Erythroblast (primary cell): Measurements from ENCODE around the gene RBM20.
"Not testable (repeated sequence)": the region's sequence is repeated elsewhere in the genome, so short reads cannot be mapped to it uniquely, and the experiment has no call there.

Source experiments
- DNase-seq, 2 experiments: peaks; one replicate each; lab custom pipeline; 2025; lab: John Stamatoyannopoulos, UW
- GATA1 ChIP-seq: IDR thresholded peaks from 2 replicates; pipeline ENCODE4 v1.6.1; 2011; ENCODE audit warnings: low read depth, mild to moderate bottlenecking, control low read depth, low read length, moderate library complexity
- POLR2A ChIP-seq: IDR thresholded peaks from 2 replicates; pipeline ENCODE4 v1.6.1; 2011; ENCODE audit warnings: mild to moderate bottlenecking, low read length

RBM20 gene

GRCh38 chr10:110700947-110701616 lies 56.9 kb downstream of the RBM20 start:
- TF ChIP-seq GATA1, result no peak
- no peak for TF ChIP-seq POLR2A

GRCh38 chr10:110701617-110701971 lies 57.5 kb downstream of the RBM20 start:
- TF ChIP-seq POLR2A, result no peak
- TF ChIP-seq GATA1, result no peak

More at GRCh38 chr10:110700947-110701616, 56.9 kb downstream of the RBM20 start:
- DNase-seq, result no peak

GRCh38 chr10:110704070-110704469 lies 59.9 kb downstream of the RBM20 start:
- TF ChIP-seq POLR2A (no peak), GATA1 (no peak)
- no peak for DNase-seq

More at GRCh38 chr10:110701617-110701971, 57.5 kb downstream of the RBM20 start:
- DNase-seq, result no peak

GRCh38 chr10:110704906-110705476 lies 60.9 kb downstream of the RBM20 start:
- no peak for TF ChIP-seq POLR2A
- no peak for TF ChIP-seq GATA1
- DNase-seq, result no peak

- DNase-seq, result not testable (repeated sequence)
Observed at GRCh38 chr10:110705596-110705995, 61.5 kb downstream of the RBM20 start.

DNA sequence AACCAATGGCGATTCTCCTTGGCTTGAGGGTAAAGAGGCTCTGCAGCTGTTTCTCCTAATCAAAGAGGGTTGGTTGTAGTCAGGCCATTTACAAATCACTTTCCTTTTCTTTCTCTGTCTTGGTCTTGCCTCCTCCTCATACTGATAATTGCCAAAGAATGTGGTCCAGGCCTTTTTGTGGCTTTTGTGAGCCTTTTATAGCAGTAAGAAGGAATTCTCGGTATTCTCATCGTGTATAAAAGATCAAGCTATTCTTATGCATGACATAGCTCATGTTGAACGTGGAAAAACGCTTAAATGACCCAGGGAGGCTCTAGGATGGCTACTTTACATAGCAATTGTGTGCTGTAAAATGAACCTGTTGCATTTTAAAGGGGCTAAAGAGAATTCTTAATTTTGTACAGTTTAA lies 62.6 kb downstream of the RBM20 start:
- DNase-seq, result no peak
- no peak for TF ChIP-seq GATA1
- TF ChIP-seq POLR2A, result no peak

DNA sequence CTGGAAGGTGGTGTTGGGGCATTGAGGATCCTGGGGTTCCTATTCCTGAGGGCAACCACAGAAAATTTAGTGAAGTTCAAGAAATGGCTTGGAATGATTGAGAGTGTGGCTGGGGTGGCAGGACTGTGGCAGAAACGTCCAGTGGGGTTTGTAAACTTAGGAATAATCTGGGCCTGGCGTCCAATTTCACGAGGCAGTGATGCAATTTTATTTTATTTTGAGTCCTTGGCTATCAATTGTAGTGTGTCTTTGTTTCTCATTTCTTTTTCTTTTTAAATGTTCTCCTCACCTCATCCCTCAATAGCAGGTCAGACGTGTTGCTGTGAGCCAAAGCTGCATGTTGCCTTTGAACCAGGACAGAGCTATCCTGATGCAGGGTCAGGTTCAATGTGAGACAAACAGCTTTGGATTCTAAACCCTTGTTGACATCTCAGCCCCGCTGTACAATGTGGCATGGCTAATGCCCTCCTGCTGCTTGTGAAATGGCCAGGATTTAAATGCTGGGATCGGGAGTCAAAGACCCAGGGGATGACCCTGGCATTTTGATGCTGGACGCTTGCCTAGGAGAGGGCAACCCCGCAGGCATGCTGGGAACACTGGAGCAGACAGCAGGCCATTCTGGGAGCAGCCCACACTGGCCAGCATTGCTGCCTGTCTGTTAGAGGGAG lies 64.8 kb downstream of the RBM20 start:
- DNase-seq, result no peak
- TF ChIP-seq POLR2A (no peak), GATA1 (no peak)

- no peak for TF ChIP-seq GATA1
- TF ChIP-seq POLR2A, result no peak
- no peak for DNase-seq
Observed at GRCh38 chr10:110709444-110709828, 65.3 kb downstream of the RBM20 start.

DNA sequence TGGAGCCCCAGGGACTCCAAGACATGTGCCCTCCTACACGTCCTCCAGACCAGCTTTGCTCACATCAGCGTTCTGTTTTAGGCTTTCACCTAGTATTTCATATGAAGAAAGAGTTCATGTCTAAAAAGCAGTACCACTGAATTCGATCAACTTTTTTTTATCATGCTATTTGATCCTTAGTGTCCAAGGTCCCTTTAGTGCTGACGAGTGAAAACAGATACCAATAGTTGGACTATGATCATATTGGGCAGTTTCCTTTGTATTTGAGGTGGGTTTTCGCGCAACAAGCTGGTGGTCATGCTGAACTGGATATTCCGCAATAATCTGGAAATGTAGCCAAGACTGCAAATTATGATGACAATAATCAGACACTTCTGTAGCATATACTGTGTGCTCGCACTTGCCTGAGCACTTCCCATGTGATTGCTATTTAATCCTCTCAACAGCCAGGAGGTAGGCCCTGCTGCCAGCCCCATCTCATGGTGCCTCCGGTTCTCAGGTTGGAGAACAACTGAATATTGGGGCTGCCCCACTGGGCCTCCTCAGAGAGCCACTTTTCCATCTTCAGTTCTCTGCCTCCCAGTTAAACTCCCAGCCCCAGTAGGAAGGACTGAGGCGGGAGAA lies 65.9 kb downstream of the RBM20 start:
- DNase-seq, result no peak
- TF ChIP-seq GATA1 (no peak), POLR2A (no peak)

GRCh38 chr10:110710621-110711020 lies 66.5 kb downstream of the RBM20 start:
- no peak for DNase-seq
- TF ChIP-seq GATA1, result no peak
- no peak for TF ChIP-seq POLR2A

DNA sequence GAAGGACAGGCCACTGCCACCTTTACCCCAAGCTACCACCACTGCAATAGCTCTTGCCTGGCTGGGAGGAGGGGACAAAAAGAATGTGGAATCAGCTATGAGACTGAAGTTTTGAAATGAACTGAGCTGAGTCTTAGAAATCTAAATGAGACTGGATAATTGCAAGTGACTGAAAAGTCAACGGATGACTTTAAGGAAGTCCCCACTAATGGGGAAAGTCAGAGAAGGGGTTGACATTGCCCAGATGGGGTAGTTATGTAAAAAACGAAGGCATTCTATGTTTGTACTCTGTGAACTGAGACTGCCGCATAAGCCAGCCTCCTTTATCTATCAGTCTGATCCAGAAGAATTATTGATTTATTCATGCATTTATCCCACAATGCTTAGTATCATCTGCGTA lies 67.2 kb downstream of the RBM20 start:
- TF ChIP-seq GATA1, result no peak
- TF ChIP-seq POLR2A, result no peak
- DNase-seq, result no peak

DNA sequence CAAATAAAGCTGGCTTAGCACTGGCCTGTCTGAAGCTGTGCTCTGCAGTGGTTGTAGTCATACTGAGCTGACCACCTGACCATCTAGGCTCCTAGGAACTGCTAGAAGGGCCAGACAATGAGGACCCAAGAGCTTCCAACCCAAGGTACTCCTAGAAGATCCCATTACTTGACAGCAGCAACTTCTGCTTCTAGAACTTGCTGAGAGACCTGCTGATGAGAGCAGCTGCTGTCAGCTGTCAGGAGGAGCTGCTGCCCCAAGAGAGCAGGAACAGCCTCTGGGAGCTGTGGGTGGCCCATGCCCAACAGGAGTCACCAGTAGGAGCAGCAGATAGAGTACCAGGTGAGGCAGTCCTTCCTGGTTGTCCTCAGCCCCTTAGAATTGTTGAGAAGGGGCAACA lies 70.2 kb downstream of the RBM20 start:
- no peak for DNase-seq
- TF ChIP-seq POLR2A (no peak), GATA1 (no peak)

DNA sequence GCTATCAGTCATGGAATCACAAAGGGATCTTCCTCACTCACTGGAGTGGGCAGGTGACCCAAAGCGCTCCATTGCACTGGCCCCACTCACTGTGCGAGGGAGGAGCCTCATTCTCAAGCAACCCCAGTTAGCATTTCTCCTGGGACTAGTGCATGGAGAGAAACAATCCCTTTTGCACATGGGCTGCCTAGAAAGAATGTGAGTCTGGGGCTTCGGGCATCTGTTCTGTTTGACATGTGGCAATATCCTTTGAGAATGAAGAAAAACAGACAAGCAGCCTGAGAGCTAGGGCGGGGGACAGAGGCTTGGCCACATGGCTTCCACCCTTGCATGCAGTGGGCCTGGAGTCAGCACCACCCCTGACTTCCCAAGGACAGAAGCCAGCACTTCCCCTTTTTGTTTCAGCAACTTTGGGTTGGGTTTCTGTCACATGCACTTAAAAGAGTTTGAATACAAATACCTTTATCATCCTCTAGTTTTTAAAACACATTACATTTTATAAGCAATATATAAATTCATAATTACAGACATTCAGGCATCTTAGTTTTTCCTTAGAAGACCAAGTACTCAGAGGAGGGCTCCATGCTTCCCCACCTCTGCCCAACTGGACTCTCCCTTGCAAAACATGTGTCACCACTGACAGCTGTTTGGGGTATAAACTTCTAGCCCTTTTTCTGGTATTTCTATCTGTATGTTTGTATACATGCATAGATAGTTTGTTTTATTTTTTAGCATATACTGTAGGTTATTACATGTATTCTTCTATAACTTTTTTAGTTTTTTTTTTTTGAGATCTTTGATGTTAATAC lies 73.8 kb downstream of the RBM20 start:
- TF ChIP-seq GATA1 (no peak), POLR2A (no peak)
- DNase-seq, result no peak
